ENCODE measurements around the gene FBXL17. TPM values are rescaled to one million over a fixed set of nuclear protein-coding genes. Genes with fewer than 3 reads are reported as not detected.

FBXL17 gene
- total RNA-seq, 1 experiment from 2014 or later = 5.3 TPM

GRCh38 chr5:107993341-107993740 is 388.6 kb downstream of the FBXL17 start:
- WGBS (ENCODE audit: extremely low coverage, insufficient read length, low lambda C conversion rate) = no CpG with 5 or more reads among the region's 2 CpGs

More at GRCh38 chr5:107993341-107993740, 388.6 kb downstream of the FBXL17 start:
- Histone ChIP-seq H3K56ac (ENCODE audit: insufficient read length, low read depth, low read length) (no peak overlapping the region), H3K27me3 (ENCODE audit: insufficient read depth, low read length) (no peaks in the 10 kb centered on the region), H4K8ac (replicated peaks; ENCODE audit: insufficient read length, low read depth, low read length) (no peak overlapping the region), H2BK120ac (ENCODE audit: low read depth, low read length, poor library complexity, severe bottlenecking) (no peak overlapping the region), H2AFZ (ENCODE audit: low read length) (no peak overlapping the region), H3K4me2 (ENCODE audit: insufficient read depth, insufficient read length, low read length) (no peak overlapping the region), H4K91ac (ENCODE audit: insufficient read length, low read depth, low read length) (no peak overlapping the region), H4K20me1 (ENCODE audit: control insufficient read depth, insufficient read depth, insufficient read length) (no peaks in the 10 kb centered on the region), H2BK12ac (ENCODE audit: insufficient read length, low read depth, low read length) (no peak overlapping the region), H3K18ac (ENCODE audit: insufficient read length, low read depth, low read length) (no peak overlapping the region), H3K27ac (ENCODE audit: insufficient read length, low read depth, low read length) (no peak overlapping the region), H3K23me2 (ENCODE audit: insufficient read length, low read depth, low read length, poor library complexity, severe bottlenecking) (no peaks in the 10 kb centered on the region), H3K79me1 (ENCODE audit: insufficient read depth, low read depth, low read length, poor library complexity, severe bottlenecking) (no peaks in the 10 kb centered on the region), H3K9me3 (ENCODE audit: control insufficient read depth, low read depth, low read length) (no peaks in the 10 kb centered on the region), H2AK5ac (ENCODE audit: insufficient read length, low read length) (no peak overlapping the region), H2BK5ac (ENCODE audit: insufficient read length, low read length) (no peak overlapping the region), H3T11ph (ENCODE audit: low read length) (no peak overlapping the region), H3K23ac (ENCODE audit: insufficient read length, low read depth, low read length) (no peak overlapping the region), H3K4me1 (ENCODE audit: insufficient read depth, low read length) (peaks cover 3% of the 10 kb centered on the region; the same call in 1 of the 2 replicates), H4K5ac (ENCODE audit: insufficient read length, low read depth, low read length) (no peak overlapping the region), H3K79me2 (ENCODE audit: insufficient read depth, low read length) (no peaks in the 10 kb centered on the region), H2BK15ac (ENCODE audit: low read depth, low read length) (no peak overlapping the region), H3K14ac (ENCODE audit: insufficient read depth, low read length) (no peak overlapping the region), H3K4ac (ENCODE audit: low read depth, low read length) (no peak overlapping the region), H3K9ac (ENCODE audit: extremely low read depth, insufficient read length, low read length) (no peak overlapping the region), H2BK20ac (ENCODE audit: low read depth, low read length, poor library complexity, severe bottlenecking) (no peak overlapping the region)
- no peak for TF ChIP-seq CTCF (conservative IDR thresholded peaks at IDR 0.05)
- no peak overlapping the region for H3K4me3 Mint-ChIP-seq
- H3K9me3 Mint-ChIP-seq = no peaks in the 10 kb centered on the region
- peaks cover 20 to 21% of the 10 kb centered on the region in 2 experiments for H3K4me1 Mint-ChIP-seq
- H3K36me3 Mint-ChIP-seq (ENCODE audit: insufficient read depth in 1 of 3, low read depth in 3 of 3) = no peaks in the 10 kb centered on the region
- DNase-seq = no peak
- no peak overlapping the region for H3K27ac Mint-ChIP-seq
- no peaks in the 10 kb centered on the region for H3K27me3 Mint-ChIP-seq (ENCODE audit: low read depth)
